Measurements from ENCODE around the gene EHF. TPM values are rescaled to one million over a fixed set of nuclear protein-coding genes. Genes with fewer than 3 reads are reported as not detected.

Gene EHF
- total and polyA plus RNA-seq, 2 of the 8 experiments (the other 6 are each of a cell fraction or from before 2014, with no cell fraction given), result not detected

DNA sequence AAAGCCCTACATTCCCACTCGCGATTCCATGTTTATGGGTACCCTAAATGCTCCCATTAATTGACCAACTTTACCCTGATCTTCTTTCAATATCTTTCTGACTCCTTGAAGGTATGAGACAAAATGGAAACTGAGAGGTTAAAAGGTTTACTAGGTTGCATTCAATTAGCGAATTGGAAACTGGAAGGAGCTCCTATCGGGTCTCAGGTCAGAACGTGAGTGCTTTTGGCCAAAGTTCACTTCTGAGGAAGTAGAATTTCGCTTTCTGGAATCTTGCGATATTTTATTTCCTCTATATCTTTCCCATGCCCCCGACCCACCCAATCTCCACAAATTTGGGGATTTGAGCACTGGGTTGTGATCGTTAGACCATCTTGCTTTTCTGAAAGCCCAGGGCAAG lies 2.6 kb downstream of the EHF start:
- POLR2A ChIA-PET (ENCODE audit: partially characterized antibody), result no interaction called here

More for the DNA sequence above, 2.6 kb downstream of the EHF start:
- H3K56ac ChIP-seq (replicated peaks; ENCODE audit: insufficient read length, low read depth, low read length), result no peak overlapping the region
- no peak overlapping the region for H3K4me3 ChIP-seq (ENCODE audit: extremely low read depth in 1 of 4, insufficient read depth in 2 of 4, low read depth in 3 of 4, low read length in 4 of 4)
- H4K20me1 ChIP-seq (replicated peaks in 1 of 2; ENCODE audit: control insufficient read depth in 1 of 2, insufficient read depth in 2 of 2, low read length in 2 of 2), result no peaks in the 10 kb centered on the region
- no peak overlapping the region for H3K18ac ChIP-seq (ENCODE audit: extremely low read depth, low read length)
- FAIRE-seq (no peak), DNase-seq (ENCODE audit: low read depth in 1 of 2, low spot score in 2 of 2) (no peak)
- no peak overlapping the region for H2BK12ac ChIP-seq (ENCODE audit: low read depth, low read length)
- no peak overlapping the region for H3K23ac ChIP-seq (ENCODE audit: insufficient read length)
- H2BK120ac ChIP-seq (replicated peaks; ENCODE audit: low read depth, low read length), result no peak overlapping the region
- no peak overlapping the region for H2AFZ ChIP-seq (ENCODE audit: low read length)
- H2BK15ac ChIP-seq (ENCODE audit: low read length), result no peak overlapping the region
- H3K4me2 ChIP-seq (ENCODE audit: insufficient read depth in 1 of 2, low read depth in 2 of 2, low read length in 2 of 2), result no peak overlapping the region
- no peak overlapping the region for H3K9ac ChIP-seq (replicated peaks in 1 of 4; ENCODE audit: extremely low read depth in 1 of 4, low read depth in 3 of 4, low read length in 3 of 4)
- no peaks in the 10 kb centered on the region for H3K27me3 ChIP-seq (replicated peaks in 1 of 4; ENCODE audit: control insufficient read depth in 3 of 4, extremely low read depth in 1 of 4, insufficient read depth in 3 of 4, low read length in 3 of 4)
- no peak overlapping the region for H2BK5ac ChIP-seq (ENCODE audit: low read depth, low read length)
- no peak overlapping the region for H3K14ac ChIP-seq (ENCODE audit: insufficient read length)
- H2AK5ac ChIP-seq (ENCODE audit: low read depth, low read length), result no peak overlapping the region
- H3K79me2 ChIP-seq (ENCODE audit: control insufficient read depth in 1 of 2, insufficient read depth in 2 of 2, low read length in 2 of 2), result no peaks in the 10 kb centered on the region
- no peaks in the 10 kb centered on the region for H3K79me1 ChIP-seq (ENCODE audit: low read depth, low read length)
- no peak overlapping the region for H3K4ac ChIP-seq (replicated peaks; ENCODE audit: insufficient read length, low read depth, low read length)
- H3K36me3 ChIP-seq (ENCODE audit: control insufficient read depth in 2 of 4, insufficient read depth in 4 of 4, low read length in 3 of 4), result no peaks in the 10 kb centered on the region
- H3K27ac ChIP-seq (ENCODE audit: low read depth, low read length), result no peak overlapping the region
- H3K9me3 ChIP-seq (ENCODE audit: insufficient read depth in 2 of 2, low read depth in 1 of 2, low read length in 1 of 2), result no peaks in the 10 kb centered on the region
- H2BK20ac ChIP-seq (ENCODE audit: low read length), result no peak overlapping the region
- CTCF ChIA-PET (ENCODE audit: partially characterized antibody), result no interaction called here
- TF ChIP-seq CHD2 (IDR thresholded peaks at IDR 0.05; ENCODE audit: low read length) (no peak), JUN (IDR thresholded peaks at IDR 0.05; ENCODE audit: low read depth, low read length) (no peak), CBX5 (IDR thresholded peaks at IDR 0.05; ENCODE audit: low read depth, low read length) (no peak), TAF1 (IDR thresholded peaks at IDR 0.05; ENCODE audit: low read depth, low read length) (no peak), MAFK (IDR thresholded peaks at IDR 0.05; ENCODE audit: low read depth, low read length) (no peak), JUND (IDR thresholded peaks at IDR 0.05; ENCODE audit: low read length) (no peak)
- H4K91ac ChIP-seq (replicated peaks; ENCODE audit: insufficient read length, low read length), result no peak overlapping the region
- H4K5ac ChIP-seq (ENCODE audit: insufficient read length, low read depth, low read length), result no peak overlapping the region
- no peak overlapping the region for H4K8ac ChIP-seq (ENCODE audit: extremely low read depth, insufficient read depth, low read length)
- WGBS, 2 experiments (ENCODE audit: extremely low coverage in 1 of 2, insufficient coverage in 1 of 2, insufficient read length in 1 of 2, insufficient replicate concordance in 2 of 2, low coverage in 1 of 2, low lambda C conversion rate in 2 of 2, missing lambda C conversion rate in 1 of 2), result 95% methylated on average over 9 of the region's 9 CpGs; no CpG with 5 or more reads in 1 of the 2 experiments
- no peaks in the 10 kb centered on the region; the same call in 1 of the 2 replicates for H3K23me2 ChIP-seq (ENCODE audit: low read depth, low read length)
- H3K4me1 ChIP-seq (replicated peaks in 1 of 4; ENCODE audit: control insufficient read depth in 3 of 4, insufficient read depth in 4 of 4, low read length in 3 of 4), result no peaks in the 10 kb centered on the region
